GM18517 (cell line): Measurements from ENCODE around the gene DYRK1A.
"Not testable (repeated sequence)": the region's sequence is repeated elsewhere in the genome, so short reads cannot be mapped to it uniquely, and the experiment has no call there.

Experiments used
- ATAC-seq: cut with Tn5 transposase; IDR thresholded peaks from one replicate; pipeline ENCODE4 v1.9.1; 2021; ENCODE audit warnings: mild to moderate bottlenecking, moderate library complexity; ENCODE audit not compliant: unreplicated experiment

Gene DYRK1A

DNA sequence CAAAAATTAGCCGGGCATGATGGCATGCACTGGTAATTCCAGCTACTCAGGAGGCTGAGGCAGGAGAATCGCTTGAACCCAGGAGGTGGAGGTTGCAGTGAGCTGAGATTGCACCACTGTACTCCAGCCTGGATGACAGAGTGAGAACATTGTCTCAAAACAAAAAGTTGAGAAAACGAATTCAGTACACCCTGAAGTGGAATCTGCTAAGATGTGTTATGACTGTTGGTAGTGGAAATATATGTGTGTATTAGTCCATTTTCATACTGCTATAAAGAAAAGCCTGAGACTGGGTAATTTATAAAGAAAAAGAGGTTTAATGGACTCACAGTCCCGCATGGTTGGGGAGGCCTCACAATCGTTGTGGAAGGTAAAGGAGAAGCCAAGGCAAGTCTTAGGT is 158.4 kb downstream of the DYRK1A start:
- not testable (repeated sequence) for ATAC-seq

DNA sequence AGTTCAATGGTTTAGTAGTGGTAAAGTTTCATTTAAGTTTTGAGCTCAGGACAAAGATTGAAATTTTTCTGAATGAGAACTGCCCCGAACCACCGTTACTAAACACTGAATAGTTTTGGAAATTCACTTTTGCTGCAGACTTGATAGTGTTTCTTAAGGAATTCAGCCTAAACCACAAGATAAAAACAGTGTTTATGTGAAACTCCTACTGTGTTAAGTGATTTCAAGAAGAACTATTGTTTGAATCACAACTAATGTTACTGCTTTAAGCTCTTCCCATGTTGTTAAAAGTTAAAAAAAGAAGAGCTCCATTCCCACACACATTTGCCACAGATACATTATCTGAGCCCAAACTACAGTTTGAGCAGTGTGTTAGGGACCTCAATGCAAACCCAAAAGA is 159.2 kb downstream of the DYRK1A start:
- no peak for ATAC-seq

DNA sequence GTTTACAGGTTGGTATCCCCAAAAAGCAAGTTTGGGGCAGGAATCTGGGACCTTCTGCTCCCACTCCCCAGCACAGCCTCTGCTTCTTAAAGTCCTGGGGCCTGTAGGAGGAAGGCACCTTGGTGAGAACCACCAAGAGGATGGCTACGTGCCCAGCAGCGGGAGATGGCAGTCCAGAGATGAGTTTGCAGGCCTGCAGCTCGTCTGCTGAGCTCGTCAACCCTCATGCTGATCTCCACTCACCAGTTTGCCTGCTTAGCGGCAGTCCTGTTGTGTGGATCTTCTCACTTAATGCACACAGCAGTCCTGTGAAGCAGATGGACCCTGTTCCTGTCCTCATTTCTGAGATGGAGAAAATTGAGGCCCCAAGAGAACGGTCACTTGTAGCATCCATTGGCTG is 160.5 kb downstream of the DYRK1A start:
- ATAC-seq = no peak

DNA sequence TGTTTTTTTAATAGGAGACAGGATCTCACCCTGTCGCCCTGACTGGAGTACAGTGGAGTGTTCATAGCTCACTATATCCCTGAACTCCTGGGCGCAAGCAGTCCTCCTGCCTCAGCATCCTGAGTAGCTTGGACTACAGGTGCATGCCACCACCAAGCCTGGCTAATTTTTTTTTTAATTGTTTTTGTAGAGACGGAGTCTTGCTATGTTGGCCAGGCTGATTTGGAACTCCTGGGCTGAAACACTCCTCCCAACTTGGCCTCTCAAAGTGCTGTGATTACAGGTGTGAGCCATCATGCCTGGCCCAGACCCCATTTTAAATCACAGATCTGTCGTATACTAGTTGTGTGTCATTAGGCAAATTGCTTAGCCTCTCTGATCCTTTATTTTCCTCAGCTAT is 161.1 kb downstream of the DYRK1A start:
- no peak for ATAC-seq

GRCh38 chr21:37528150-37528937 is 161.8 kb downstream of the DYRK1A start:
- ATAC-seq = no peak

GRCh38 chr21:37529649-37530048 is 163.1 kb downstream of the DYRK1A start:
- ATAC-seq = no peak

DNA sequence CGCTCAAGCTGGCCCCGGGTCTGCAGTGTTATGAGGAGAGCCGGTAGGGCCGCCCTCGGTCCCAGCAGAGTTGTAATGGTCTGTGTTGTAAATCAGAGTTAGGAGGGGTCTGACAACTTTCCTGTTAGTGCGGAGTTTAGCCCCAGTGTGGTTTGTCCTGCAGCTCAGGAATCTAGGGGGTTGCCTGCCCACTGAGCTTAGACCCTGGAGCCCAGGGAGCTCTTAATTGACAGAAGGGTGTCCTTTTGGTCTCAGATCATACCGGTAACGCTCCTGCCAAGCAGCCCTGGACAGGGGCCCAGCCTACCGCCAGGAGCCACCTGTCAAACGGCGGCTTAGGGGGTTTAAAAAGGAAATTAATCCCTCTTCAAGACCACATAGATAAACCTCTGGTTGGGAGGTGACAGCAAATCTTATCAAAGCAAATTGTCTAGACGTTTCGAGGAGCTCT is 164.4 kb downstream of the DYRK1A start:
- ATAC-seq = no peak

DNA sequence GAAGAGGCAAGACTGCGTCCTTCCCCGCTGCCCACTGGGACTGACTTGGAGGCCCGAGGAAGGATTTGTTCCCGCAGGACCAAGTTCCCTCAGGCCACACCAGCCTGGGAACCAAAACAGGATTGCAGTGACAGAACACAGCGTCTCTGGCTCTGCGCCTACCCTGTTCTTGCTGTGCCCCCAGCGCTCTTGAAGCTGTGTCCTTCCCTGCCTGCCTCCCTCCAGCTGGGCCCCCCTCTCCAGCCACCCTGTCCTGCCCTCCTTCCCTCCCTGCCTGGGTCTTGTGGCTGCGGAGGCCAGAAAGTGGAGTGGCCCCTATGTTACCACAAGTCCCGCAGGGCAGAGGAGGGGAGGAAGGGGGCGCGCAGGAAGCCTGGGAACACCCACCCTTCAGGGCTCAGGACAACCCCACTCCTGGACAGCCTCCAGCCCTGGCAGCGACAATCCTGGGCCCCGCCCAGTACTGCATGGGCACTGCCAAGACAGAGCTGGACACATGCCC is 164.9 kb downstream of the DYRK1A start:
- ATAC-seq = no peak

- no peak for ATAC-seq
These were observed 166.6 kb downstream of the DYRK1A start for GRCh38 chr21:37532868-37533780.

DNA sequence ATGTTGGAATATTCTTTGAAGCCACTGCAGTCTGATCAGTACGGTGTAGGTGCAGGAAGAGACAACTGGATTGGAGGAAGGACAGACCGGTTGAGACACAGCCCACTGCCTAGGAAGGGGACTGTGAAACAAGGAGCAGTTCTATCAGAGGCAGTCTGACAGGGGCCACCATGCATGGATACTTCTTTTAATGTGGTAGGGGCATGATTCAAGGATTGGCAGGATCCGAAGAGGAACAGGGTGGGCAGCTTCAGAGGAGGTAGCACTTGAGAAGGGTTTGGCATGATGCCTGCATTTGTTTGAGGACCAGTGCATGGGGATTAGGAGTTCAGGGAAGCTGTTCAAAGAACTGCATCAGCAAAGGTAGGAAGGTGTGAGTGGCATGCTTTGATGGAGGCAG is 167.9 kb downstream of the DYRK1A start:
- ATAC-seq = no peak

DNA sequence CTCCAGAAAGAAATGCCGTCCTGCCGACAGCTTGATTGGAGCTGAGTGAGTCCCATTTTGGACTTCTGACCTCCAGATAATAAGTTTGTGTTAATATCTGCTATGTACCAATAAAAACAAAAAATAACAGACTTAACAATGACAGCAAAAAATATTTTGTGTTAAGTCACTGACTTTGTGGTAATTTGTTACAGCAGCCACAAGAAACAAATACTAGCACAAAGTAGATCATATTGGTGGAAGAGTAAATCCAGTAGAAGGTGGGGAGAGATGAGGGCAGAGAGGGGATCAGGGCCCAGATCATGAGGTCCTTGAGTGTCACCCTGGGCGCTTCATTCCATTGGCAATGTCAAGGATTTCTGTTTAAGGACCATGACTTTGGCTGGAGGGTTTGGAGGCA is 168.6 kb downstream of the DYRK1A start:
- ATAC-seq = no peak

- ATAC-seq = no peak
These were observed 169.1 kb downstream of the DYRK1A start for GRCh38 chr21:37535672-37536071.

DNA sequence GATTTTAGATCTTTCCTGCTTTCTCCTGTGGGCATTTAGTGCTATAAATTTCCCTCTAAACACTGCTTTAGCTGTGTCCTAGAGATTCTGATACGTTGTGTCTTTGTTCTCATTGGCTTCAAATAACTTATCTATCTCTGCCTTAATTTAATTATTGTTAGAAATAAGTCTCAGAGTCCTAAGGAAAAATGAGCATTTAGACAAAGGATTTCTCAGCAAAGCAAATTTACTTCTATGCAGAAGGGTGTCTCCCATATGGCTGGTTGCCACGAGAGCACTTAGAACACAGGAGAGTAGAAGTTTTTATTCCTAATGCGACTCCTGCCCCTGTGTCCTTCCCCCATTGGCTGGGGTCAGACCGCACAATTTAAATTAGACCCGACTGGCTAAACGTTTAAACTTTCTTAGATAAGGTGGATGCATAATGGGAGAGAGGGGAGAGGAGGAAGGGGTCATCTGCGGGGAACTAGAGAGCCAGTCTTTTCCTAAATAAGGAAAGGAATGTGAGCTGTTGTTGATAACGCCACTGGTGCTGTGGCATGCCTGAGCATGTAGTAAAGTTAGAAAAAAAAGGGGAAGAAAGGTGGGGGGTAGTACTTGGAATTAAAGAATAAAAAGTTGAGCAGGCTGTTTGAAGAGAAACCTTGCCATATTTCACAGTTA is 170.2 kb downstream of the DYRK1A start:
- no peak for ATAC-seq

DNA sequence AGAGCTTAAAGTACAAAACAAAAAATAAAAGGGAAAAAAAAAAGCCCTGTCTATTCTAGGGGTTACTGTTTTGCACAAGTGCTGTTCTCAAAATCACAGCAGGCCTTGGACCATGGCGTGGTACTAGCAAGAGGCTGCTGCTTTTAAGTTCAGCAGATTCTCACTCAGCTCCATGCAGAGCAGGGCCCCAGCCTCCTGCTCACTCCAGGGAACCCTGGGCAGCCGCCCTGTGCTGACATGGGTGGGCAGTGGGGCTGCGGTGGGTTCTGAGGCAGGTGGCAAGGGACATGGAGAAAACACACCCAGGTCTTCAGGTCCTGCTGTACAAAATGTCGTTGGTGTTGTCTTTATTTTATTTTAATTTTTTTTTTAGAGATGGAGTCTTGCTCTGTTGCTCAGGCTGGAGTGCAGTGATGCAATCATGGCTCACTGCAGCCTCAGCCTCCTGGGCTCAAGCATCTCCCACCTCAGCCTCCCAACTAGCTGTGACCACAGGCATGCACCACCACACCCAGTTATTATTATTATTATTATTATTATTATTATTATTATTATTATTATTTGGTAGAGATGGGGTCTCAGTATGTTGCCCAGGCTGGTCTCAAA is 170.9 kb downstream of the DYRK1A start:
- ATAC-seq = no peak

DNA sequence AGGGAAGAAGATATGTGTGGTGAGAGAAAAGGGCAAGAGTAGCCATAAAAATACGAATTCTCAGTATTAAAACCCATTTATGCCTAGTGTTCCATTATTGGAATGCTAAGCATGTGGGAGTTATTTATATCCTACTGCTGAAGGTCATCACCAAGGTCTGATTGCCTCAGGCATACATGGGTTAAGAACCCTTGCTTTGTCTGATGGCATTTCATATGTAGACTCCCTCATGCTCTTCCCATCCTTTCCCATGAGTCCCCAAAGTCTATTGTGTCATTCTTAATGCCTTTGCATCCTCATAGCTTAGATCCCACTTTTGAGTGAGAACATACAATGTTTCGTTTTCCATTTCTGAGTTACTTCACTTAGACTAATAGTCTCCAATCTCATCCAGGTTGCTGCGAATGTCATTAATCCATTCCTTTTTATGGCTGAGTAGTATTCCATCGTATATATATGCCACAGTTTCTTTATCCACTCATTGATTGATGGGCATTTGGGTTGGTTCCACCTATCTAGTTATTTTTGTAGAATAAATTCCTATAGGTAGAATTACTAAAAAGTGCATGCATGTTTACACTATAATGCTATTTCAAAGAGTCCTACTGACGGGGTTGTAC is 172.5 kb downstream of the DYRK1A start:
- ATAC-seq = no peak

DNA sequence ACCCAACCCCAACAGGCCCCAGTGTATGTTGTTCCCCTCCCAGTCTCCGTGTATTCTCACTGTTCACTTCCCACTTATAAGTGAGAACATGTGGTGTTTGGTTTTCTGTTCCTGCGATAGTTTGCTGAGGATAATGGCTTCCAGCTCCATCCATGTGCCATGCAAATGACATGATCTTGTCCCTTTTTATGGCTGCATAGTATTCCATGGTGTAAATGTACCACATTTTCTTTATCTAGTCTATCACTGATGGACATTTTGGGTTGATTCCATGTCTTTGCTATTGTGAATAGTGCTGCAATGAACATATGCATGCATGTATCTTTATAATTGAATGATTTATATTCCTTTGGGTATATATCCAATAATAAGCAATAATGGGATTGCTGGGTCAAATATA is 174.6 kb downstream of the DYRK1A start:
- ATAC-seq = not testable (repeated sequence)

DNA sequence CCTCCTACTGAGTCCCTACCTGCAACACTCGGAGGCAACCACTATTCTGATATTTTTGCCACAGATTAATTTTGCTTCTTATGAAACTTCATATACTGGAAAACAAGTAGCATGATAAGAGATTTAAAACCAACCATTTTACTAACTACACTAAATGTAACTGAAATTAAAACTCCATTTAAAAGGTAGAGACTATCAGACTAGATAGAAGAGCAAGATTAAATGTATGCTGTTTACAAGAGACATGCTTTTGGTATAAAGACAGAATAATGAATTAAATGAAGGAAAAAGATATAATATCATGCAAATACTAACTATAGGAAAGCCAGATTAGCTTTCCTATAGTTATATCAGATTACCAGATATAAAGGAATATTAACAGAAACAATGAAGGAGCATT is 175.9 kb downstream of the DYRK1A start:
- no peak for ATAC-seq

- ATAC-seq = no peak
These were observed 179.8 kb downstream of the DYRK1A start for GRCh38 chr21:37546299-37546908.

GRCh38 chr21:37546949-37547614 is 180.5 kb downstream of the DYRK1A start:
- no peak for ATAC-seq
